IMR-90 (cell line): ENCODE data around the gene IBSP. TPM values are rescaled to one million over a fixed set of nuclear protein-coding genes. Genes with fewer than 3 reads are reported as not detected.

ENCODE experiments used
- ATAC-seq: fragments of 200-7000 bp; cut with Tn5 transposase; 2 replicates; pipeline ENCODE4 v1.9.1; 2020; ENCODE audit warnings: low read depth, mild to moderate bottlenecking, moderate library complexity
- BruUV-seq: library from RNA; stranded (reverse); fragments of 400-500 nt; replicated peaks from 2 replicates; lab custom pipeline; 2021; lab: Mats Ljungman, UMichigan
- CTCF ChIA-PET: fragments of 300-600 bp; formaldehyde crosslinking; extraction: SDS; loops from one replicate; lab custom pipeline; 2021; ENCODE audit warnings: antibody characterized with exemption; lab: Yijun Ruan, JAX
- POLR2A ChIA-PET: fragments of 300-600 bp; sonication (Branson Sonifier 250); formaldehyde crosslinking; loops from one replicate; lab custom pipeline; 2022; ENCODE audit warnings: antibody characterized with exemption; ENCODE audit not compliant: unreplicated experiment; lab: Charles Lee
- DNase-seq: peaks from one replicate; pipeline ENCODE4 v3.0.0; 2013
- H2AFZ ChIP-seq: replicated peaks from 2 replicates; pipeline ENCODE3; 2013; ENCODE audit warnings: low read length, mild to moderate bottlenecking; ENCODE audit not compliant: poor library complexity
- H2AK5ac ChIP-seq: 2 replicates; pipeline ENCODE4 v1.6.1; 2013; ENCODE audit warnings: low read depth, low read length, inconsistent platforms
- H2AK9ac ChIP-seq: replicated peaks from 2 replicates; pipeline ENCODE3; 2013; ENCODE audit warnings: mild to moderate bottlenecking, low read depth, low read length, moderate library complexity; ENCODE audit not compliant: poor library complexity
- H2BK120ac ChIP-seq: 2 replicates; pipeline ENCODE4 v1.6.1; 2013; ENCODE audit warnings: low read depth, low read length, inconsistent platforms
- H2BK15ac ChIP-seq: 3 replicates; pipeline ENCODE4 v1.6.1; 2013; ENCODE audit warnings: low read depth, low read length, inconsistent platforms
- H2BK20ac ChIP-seq: 2 replicates; pipeline ENCODE4 v1.6.1; 2013; ENCODE audit warnings: low read depth, mild to moderate bottlenecking, inconsistent platforms, low read length, moderate library complexity
- H2BK5ac ChIP-seq: 2 replicates; pipeline ENCODE4 v1.6.1; 2013; ENCODE audit warnings: mild to moderate bottlenecking, low read depth, low read length, inconsistent platforms; ENCODE audit not compliant: poor library complexity, severe bottlenecking
- H3K14ac ChIP-seq: replicated peaks from 2 replicates; pipeline ENCODE4 v1.6.1; 2013; ENCODE audit warnings: low read depth, low read length, inconsistent platforms
- H3K18ac ChIP-seq: 2 replicates; pipeline ENCODE4 v1.6.1; 2013; ENCODE audit warnings: low read depth, low read length, control low read depth
- H3K23ac ChIP-seq: 2 replicates; pipeline ENCODE4 v1.6.1; 2013; ENCODE audit warnings: low read depth, low read length, inconsistent platforms
- H3K27ac ChIP-seq: 2 replicates; pipeline ENCODE4 v1.5.1; 2013; ENCODE audit warnings: mild to moderate bottlenecking, control low read depth, low read length; ENCODE audit not compliant: insufficient read depth
- H3K27me3 ChIP-seq: 2 replicates; pipeline ENCODE4 v1.6.1; 2013; ENCODE audit warnings: low read length; ENCODE audit not compliant: control insufficient read depth, insufficient read depth
- H3K36me3 ChIP-seq: 2 replicates; pipeline ENCODE4 v1.6.1; 2013; ENCODE audit warnings: low read length, mixed read lengths; ENCODE audit not compliant: control insufficient read depth, insufficient read depth
- H3K4ac ChIP-seq: 2 replicates; pipeline ENCODE4 v1.6.1; 2013; ENCODE audit warnings: low read depth, low read length, inconsistent platforms
- H3K4me1 ChIP-seq: 2 replicates; pipeline ENCODE4 v1.6.1; 2013; ENCODE audit warnings: low read length, mixed read lengths; ENCODE audit not compliant: control insufficient read depth, insufficient read depth
- H3K4me2 ChIP-seq: 2 replicates; pipeline ENCODE4 v1.6.1; 2013; ENCODE audit warnings: low read depth, mild to moderate bottlenecking, control low read depth, low read length, moderate library complexity
- H3K4me3 ChIP-seq: 2 replicates; pipeline ENCODE4 v1.5.1; 2013; ENCODE audit warnings: low read depth, mild to moderate bottlenecking, control low read depth, low read length, moderate library complexity; ENCODE audit not compliant: insufficient read depth
- H3K56ac ChIP-seq: 2 replicates; pipeline ENCODE4 v1.6.1; 2013; ENCODE audit warnings: low read length, inconsistent platforms; ENCODE audit not compliant: insufficient read depth; ENCODE audit errors: extremely low read depth
- H3K79me1 ChIP-seq, 2 experiments: 2 replicates each; pipeline ENCODE4 v1.6.1; 2013; ENCODE audit warnings: low read length in 2 of 2, inconsistent platforms in 1 of 2, low read depth in 1 of 2
- H3K9ac ChIP-seq: 2 replicates; pipeline ENCODE4 v1.6.1; 2013; ENCODE audit warnings: low read depth, low read length, control low read depth
- H3K9me1 ChIP-seq: 2 replicates; pipeline ENCODE4 v1.6.1; 2013; ENCODE audit warnings: low read length, inconsistent platforms; ENCODE audit not compliant: insufficient read depth
- H3K9me3 ChIP-seq: 2 replicates; pipeline ENCODE4 v1.6.1; 2013; ENCODE audit warnings: low read length; ENCODE audit not compliant: control insufficient read depth, insufficient read depth
- H4K20me1 ChIP-seq: 2 replicates; pipeline ENCODE4 v1.6.1; 2013; ENCODE audit warnings: low read length, inconsistent platforms; ENCODE audit not compliant: insufficient read depth
- H4K5ac ChIP-seq: 2 replicates; pipeline ENCODE4 v1.6.1; 2013; ENCODE audit warnings: mild to moderate bottlenecking, low read depth, low read length, control low read depth
- H4K8ac ChIP-seq, 2 experiments: 2 replicates each; pipeline ENCODE4 v1.6.1; 2013; ENCODE audit warnings: low read depth in 2 of 2, low read length in 2 of 2, control low read depth in 1 of 2, inconsistent platforms in 1 of 2
- H4K91ac ChIP-seq: 2 replicates; pipeline ENCODE4 v1.6.1; 2013; ENCODE audit warnings: low read depth, low read length, inconsistent platforms; ENCODE audit not compliant: insufficient read depth
- SMC3 ChIP-seq: fragments of 150-350 bp; IDR thresholded peaks from 2 replicates; pipeline ENCODE4 v1.6.1; 2016; ENCODE audit warnings: low read depth, mild to moderate bottlenecking, antibody characterized with exemption, low read length, moderate library complexity
- WGBS, 2 experiments: methylation state at CpG; one replicate each; pipeline versions ENCODE4 v1.1.5 to v1.1.7; 2013; ENCODE audit warnings: missing lambda C conversion rate in 2 of 2; ENCODE audit not compliant: insufficient read length in 1 of 2; ENCODE audit errors: extremely low coverage in 2 of 2; 5-methylcytosine and 5-hydroxymethylcytosine counted together
- dilution Hi-C: fragments of 300-500 bp; cut with HindIII; formaldehyde crosslinking; loops from one replicate; pipeline ENCODE4 v1.14.3; 2018; ENCODE audit warnings: low sequenced_read_pairs; ENCODE audit not compliant: unreplicated experiment
- in situ Hi-C: fragments of 300-500 bp; cut with MboI; formaldehyde crosslinking; loops from 3 replicates; pipeline ENCODE4 v1.14.3; 2019; ENCODE audit warnings: low sequenced_read_pairs, inconsistent platforms, mixed read lengths
- intact Hi-C: fragments of 100-400 bp; cut with micrococcal nuclease; formaldehyde crosslinking; loops from 2 replicates; pipeline ENCODE4 v1.10.0; 2022
- polyA plus RNA-seq, 3 experiments: library from polyadenylated mRNA; depleted of rRNA; stranded (reverse); fragments of >200 nt; gene quantifications; 2 replicates each; pipeline ENCODE4 v1.2.3, GENCODE V29; 2012; ENCODE audit warnings: low replicate concordance in 1 of 3
- total RNA-seq: library from RNA; depleted of rRNA; stranded (reverse); fragments of >200 nt; gene quantifications from 2 replicates; pipeline ENCODE4 v1.2.3, GENCODE V29; 2012

The IBSP gene
- total and polyA plus RNA-seq, 2 of the 4 experiments (the other 2 are of a cell fraction) = not detected

- DNase-seq (no peak), ATAC-seq (no peak)
- no peak overlapping the region for H2BK5ac ChIP-seq
- no peak overlapping the region for H3K4ac ChIP-seq
- H3K9ac ChIP-seq = no peak overlapping the region
- H3K9me1 ChIP-seq = no peaks in the 10 kb centered on the region
- no peak overlapping the region for H2BK120ac ChIP-seq
- intact Hi-C loops = loop anchor here (5.0 to 10.0 kb wide), 2 partner anchors 136 to 183 kb away; no protein-coding TSS in a partner anchor
- no peak for TF ChIP-seq SMC3
- H3K56ac ChIP-seq = no peak overlapping the region
- no peak overlapping the region for H4K91ac ChIP-seq
- H3K27ac ChIP-seq = no peak overlapping the region
- no peak overlapping the region for H2BK15ac ChIP-seq
- H4K5ac ChIP-seq = no peak overlapping the region
- dilution Hi-C loops = no loop called here
- H3K36me3 ChIP-seq = no peaks in the 10 kb centered on the region
- in situ Hi-C loops = loop anchor here (10.0 kb wide), 1 partner anchor 123 kb away; the partner anchor contains the start of gene SPP1
- H3K4me3 ChIP-seq = no peak overlapping the region
- no peaks in the 10 kb centered on the region for H4K20me1 ChIP-seq
- no peak overlapping the region for H3K4me2 ChIP-seq
- H3K27me3 ChIP-seq = peaks cover 4% of the 10 kb centered on the region
- no TSS peak for BruUV-seq
- no peaks in the 10 kb centered on the region for H3K4me1 ChIP-seq
- no peak overlapping the region for H2BK20ac ChIP-seq
- no peak overlapping the region for H3K23ac ChIP-seq
- no peak overlapping the region for H3K14ac ChIP-seq
- no peak overlapping the region for H3K18ac ChIP-seq
- no peak overlapping the region for H2AK5ac ChIP-seq
- H4K8ac ChIP-seq = no peak overlapping the region
- H2AFZ ChIP-seq = no peak overlapping the region
- no peaks in the 10 kb centered on the region for H3K9me3 ChIP-seq
- ChIA-PET CTCF (interaction anchor here (4.1 kb wide), 1 partner anchor 13 kb away, joined by 20 read pairs; no protein-coding TSS in a partner anchor), POLR2A (no interaction called here)
- no peak overlapping the region for H2AK9ac ChIP-seq
- no peaks in the 10 kb centered on the region for H3K79me1 ChIP-seq
- WGBS, 2 experiments = 100% methylated on average over 1 of the region's 8 CpGs; no CpG with 5 or more reads in 1 of the 2 experiments
Observed at GRCh38 chr4:87851332-87851731, 52.0 kb downstream of the IBSP start.
